ENCODE data around the gene RASAL1.
A peak's percentile ranks its signal among the peaks of the same experiment; 100 is the strongest.
"Not testable (repeated sequence)": the region's sequence is repeated elsewhere in the genome, so short reads cannot be mapped to it uniquely, and the experiment has no call there.

The RASAL1 gene

DNA sequence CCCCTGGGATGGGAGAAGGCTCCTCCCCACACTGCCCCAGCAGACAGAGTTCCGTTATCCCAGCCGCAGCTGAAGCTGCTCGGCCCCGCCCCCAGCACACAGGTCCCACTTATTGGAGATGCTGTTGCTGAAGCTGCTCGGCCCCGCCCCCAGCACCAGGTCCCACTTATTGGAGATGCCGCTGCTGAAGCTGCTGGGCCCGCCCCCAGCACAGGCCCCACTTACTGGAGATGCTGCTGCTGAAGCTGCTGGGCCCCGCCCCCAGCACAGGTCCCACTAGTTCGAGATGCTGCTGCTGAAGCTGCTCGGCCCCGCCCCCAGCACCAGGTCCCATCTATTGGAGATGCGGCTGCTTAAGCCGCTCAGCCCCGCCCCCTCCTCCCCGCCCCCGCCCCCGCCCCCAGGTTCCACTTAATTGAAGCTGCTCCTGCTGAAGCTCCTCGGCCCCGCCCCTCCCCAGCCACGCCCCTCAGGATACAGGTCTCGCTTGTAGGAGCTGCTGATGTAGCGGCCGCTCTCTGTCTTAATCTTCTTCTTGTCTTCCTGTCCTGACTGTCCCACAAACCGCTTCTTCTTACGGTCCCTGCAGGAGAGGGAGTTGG, 26.0 kb upstream of the RASAL1 start:
- DNase-seq = no peak

- no peak for DNase-seq
Observed at GRCh38 chr12:113159937-113160336, 24.4 kb upstream of the RASAL1 start.

DNA sequence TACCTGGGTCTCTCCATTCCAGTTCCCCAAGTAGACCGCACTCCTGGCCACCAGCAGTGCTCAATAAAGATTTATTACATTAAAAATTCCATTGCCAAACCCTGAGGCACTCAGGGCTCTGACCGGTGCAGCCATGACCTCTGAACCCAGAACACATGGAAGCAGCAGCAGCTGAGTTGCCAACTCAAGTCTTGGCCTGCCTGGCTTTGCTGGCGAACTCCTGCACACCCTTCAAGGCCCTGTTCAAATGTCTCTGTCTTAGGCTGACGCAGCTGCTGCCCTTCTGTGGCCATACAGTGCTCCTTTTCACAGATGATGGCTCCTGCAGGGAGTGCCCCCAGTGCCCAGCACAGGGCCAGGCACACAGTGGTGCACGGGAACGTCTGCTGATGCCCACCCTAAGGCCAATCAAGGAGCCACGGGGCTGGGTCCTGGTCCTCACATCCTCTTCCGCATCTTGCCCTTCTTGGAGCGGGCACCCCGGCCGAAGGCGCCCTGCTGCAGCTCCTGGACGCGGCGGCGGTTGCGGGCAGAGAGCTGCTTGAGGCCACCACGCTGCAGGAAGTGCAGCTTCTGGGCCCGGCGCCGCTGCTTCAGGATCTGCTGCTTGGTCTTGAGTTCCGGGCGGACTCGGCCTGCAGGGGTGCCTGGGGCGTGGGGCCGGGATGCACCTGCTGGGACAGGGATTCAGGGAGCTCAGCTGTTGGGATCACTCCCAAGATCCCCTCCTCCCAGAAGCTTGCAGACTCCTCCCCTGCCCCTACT, 23.1 kb upstream of the RASAL1 start:
- no peak for DNase-seq

GRCh38 chr12:113157218-113157859, 21.8 kb upstream of the RASAL1 start:
- no peak for DNase-seq

- DNase-seq = no peak
Observed at GRCh38 chr12:113155646-113156045, 20.1 kb upstream of the RASAL1 start.

DNA sequence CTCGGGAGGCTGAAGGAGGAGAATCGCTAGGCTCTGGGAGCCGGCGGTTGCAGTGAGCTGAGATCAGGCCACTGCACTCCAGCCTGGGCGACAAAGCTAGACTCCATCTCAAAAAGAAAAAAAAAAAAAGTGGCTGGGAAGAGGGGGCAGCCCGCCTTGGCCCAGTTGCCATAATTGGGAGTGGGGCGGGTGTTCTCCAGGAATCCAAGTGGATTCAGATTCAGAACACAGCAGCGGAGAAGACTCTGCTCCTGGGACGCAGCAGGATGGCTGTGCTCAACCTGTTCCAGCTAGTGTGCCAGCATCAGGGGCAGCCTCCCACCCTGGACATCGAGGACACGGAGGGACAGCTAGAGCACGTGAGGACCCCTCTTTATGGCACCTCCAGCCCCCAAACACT, 19.5 kb upstream of the RASAL1 start:
- DNase-seq = no peak

- no peak for DNase-seq
Observed at GRCh38 chr12:113154351-113154973, 18.9 kb upstream of the RASAL1 start.

- peak; percentile 49 for DNase-seq
Observed at GRCh38 chr12:113152835-113153814, 17.6 kb upstream of the RASAL1 start.

GRCh38 chr12:113152196-113152834, 16.8 kb upstream of the RASAL1 start:
- DNase-seq = no peak

GRCh38 chr12:113151655-113152054, 16.1 kb upstream of the RASAL1 start:
- DNase-seq = no peak

DNA sequence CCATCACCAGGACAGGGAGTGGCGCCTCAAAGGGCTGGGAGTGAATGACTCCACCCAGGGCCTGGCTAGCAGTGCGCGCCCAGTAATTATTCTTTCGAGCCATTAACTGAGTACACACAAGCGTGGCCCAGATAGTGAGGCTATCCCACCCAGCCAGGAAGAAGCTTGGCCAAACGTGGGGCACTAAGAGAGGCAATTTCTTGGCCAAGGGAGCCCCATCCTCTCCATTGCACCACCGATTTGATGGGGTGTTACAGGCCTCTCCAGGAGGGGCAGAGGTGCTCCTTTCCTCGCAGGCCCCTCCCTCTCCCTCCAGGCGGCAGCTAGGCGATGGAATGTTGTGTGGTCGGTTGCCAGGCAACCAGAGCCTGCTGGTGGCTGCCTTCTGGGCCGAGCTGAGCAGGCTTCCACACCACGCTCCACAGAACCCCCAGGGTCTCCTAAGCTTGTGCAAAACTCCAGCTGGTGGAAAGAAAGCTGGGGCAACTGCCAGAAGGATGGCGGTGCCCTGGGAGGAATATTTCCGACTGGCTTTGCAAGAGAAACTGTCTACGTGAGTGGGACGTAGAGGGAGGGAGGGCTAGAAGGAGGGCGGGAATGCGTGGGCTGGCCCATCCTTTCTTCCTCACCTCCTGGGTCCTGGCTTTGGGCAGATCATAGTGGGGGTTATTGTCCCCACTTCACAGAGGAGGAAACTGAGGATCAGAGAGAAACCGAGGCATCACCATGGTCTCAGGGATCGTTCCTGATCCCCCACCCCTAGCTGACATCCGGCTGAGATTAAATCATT, 14.0 kb upstream of the RASAL1 start, which contains the start of gene CFAP73:
Gene CFAP73, plus strand, starts transcription at position 364 of the 790 bp plus-strand sequence. Its CDS starts 134 bp downstream, at position 498.
- no peak for DNase-seq

DNA sequence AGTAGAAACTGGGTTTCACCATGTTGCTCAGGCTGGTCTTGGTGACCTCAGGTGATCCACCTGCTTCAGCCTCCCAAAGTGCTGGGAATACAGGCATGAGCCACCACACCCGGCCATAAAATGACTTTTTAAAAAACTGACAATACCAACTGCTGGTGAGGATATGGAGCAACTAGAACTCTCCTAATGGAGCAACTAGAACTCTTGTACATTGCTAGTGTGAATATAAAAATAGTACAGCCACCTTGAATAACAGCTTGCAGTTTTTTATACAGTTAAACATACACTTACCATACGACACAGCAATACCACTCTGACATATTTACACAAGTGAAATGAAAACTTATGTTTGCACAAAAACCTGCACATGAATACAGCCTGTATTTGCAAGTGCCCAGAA, 11.4 kb upstream of the RASAL1 start:
- DNase-seq = no peak

DNA sequence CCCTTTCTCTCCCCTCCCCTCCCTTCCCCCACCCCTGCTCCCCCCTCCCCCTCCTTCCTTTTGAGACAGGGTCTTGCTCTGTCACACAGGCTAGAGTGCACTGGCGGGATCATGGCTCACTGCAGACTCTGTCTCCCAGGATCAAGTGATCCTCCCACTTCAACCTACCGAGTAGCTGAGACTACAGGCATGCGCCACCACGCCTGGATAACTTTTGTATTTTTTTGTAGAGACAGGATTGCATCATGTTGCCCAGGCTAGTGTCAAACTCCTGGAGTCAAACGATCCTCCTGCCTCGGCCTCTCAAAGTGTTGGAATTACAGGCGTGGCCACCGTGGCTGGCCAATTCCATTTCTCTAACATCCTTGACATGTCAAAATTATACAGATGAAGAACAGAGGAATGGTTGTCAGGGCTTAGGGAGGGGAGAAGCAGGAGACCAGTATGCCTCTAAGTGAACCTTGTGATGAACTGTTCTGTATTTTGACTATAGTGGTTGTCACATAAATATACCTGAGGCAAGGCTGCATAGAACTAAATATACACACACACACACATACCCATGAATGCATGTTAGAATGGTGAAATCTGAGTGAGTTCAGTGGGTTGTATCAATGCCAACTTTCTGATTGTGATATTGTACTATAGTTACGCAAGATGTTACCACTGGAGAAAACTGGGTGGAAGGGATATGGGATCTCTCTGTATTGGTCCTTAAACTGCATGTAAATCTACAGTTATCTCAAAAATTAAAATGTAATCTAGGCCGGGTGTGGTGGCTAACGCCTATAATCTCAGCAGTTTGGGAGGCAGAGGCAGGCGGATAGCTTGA, 10.4 kb upstream of the RASAL1 start:
- no peak for DNase-seq

- DNase-seq = no peak
Observed at GRCh38 chr12:113144806-113145205, 9.2 kb upstream of the RASAL1 start.

GRCh38 chr12:113143959-113144358, 8.4 kb upstream of the RASAL1 start:
- no peak for DNase-seq

DNA sequence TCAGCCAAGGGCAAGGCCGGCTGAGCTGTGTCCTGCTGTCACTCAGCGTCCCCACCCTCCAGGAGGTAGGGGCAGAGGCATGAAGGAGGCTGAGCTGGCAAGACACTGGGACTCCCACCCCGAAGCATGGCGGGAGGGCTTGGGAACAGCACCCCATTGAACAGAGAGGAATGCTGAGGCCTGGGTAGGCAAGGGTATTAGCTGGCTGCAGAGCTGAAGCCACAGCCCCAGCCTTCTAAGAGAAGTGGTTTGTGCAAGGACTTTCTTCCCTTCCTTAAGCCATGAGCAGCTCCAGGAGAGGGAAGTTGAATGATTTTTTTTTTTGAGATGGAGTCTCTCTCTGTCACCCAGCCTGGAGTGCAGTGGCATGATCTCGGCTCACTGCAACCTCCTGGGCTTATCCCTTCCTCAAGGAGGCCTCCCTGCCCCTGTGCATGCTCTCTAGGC, 7.3 kb upstream of the RASAL1 start:
- DNase-seq = no peak

GRCh38 chr12:113142173-113142885, 6.8 kb upstream of the RASAL1 start:
- no peak for DNase-seq

DNA sequence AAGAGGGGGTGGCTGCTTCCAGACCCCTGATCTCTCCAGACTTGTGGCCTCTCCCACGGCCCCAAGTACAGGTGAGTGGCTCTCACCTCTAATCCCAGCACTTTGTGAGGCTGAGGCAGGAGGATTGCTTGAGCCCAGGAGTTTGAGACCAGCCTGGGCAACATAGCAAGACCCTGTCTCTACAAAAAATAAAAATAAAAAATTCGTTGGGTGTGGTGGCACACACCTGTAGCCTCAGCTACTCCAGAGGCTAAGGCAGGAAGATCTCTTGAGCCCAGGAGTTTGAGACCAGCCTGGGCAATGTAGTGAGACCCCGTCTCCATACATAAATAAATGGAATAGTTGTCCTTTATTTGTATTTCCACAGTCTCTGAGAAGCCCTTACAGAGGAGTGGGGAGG, 6.2 kb upstream of the RASAL1 start:
- DNase-seq = not testable (repeated sequence)

DNA sequence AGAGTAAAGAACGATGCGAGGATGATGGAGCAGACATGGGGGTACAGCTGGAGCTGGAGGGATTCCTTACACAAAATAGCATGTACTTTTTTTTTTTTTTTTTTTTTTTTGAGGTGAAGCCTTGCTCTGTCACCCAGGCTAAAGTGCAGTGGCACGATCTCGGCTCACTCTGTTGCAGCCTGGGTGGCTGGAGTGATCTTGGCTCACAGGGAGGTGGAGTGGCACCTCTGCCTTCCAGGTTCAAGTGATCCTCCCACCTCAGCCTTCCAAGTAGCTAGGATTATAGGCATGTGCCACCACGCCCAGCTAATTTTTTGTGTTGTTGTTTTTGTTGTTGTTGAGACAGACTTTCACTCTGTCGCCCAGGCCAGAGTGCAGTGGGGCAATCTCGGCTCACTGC, 5.1 kb upstream of the RASAL1 start:
- no peak for DNase-seq
